ENCODE measurements around the gene FTSJ3.

- TF ChIP-seq CTCF (IDR thresholded peaks at IDR 0.05) (no peak), POLR2A (IDR thresholded peaks at IDR 0.05) (no peak)
These were observed 1.5 kb upstream of the FTSJ3 start for GRCh38 chr17:63828936-63829335.

All from ovary (tissue), 3 donors.